ENCODE measurements around the gene IFT57. TPM values are rescaled to one million over a fixed set of nuclear protein-coding genes. Genes with fewer than 3 reads are reported as not detected.

Gene IFT57
- total RNA-seq, 1 donor, result 47.6 TPM

DNA sequence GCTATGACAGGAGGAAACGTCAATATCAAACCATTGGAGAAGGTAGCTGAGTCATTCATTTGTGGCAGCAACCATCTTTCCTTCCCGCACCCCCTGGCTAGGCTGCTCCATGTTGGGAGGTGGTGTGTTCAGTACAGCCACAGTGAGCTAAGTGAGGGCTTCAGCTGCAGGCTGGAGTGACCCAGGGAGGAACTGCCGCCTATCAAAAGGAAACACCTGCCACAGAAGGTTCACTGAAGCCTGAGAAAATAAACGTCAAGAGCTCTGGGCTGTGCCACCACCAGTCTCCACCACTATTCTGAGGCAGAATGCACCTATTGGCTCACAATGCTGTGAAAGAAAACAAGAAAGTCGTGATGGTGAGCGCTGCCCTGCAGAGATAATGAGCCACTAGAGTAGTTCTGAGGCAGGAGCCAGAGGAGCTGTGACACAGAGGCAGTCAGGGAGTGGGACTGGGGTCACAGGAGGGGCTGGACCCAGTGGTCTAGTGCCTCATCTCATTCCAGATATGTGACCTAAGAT, 96.6 kb downstream of the IFT57 start:
- TF ChIP-seq, protein P1, sequence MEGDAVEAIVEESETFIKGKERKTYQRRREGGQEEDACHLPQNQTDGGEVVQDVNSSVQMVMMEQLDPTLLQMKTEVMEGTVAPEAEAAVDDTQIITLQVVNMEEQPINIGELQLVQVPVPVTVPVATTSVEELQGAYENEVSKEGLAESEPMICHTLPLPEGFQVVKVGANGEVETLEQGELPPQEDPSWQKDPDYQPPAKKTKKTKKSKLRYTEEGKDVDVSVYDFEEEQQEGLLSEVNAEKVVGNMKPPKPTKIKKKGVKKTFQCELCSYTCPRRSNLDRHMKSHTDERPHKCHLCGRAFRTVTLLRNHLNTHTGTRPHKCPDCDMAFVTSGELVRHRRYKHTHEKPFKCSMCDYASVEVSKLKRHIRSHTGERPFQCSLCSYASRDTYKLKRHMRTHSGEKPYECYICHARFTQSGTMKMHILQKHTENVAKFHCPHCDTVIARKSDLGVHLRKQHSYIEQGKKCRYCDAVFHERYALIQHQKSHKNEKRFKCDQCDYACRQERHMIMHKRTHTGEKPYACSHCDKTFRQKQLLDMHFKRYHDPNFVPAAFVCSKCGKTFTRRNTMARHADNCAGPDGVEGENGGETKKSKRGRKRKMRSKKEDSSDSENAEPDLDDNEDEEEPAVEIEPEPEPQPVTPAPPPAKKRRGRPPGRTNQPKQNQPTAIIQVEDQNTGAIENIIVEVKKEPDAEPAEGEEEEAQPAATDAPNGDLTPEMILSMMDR (IDR thresholded peaks at IDR 0.05; ENCODE audit: insufficient read depth, low read length), result no peak
- no peak overlapping the region for H3K4me3 ChIP-seq (ENCODE audit: low read depth, low read length)
- no peak for DNase-seq (ENCODE audit: low read depth)

DNA sequence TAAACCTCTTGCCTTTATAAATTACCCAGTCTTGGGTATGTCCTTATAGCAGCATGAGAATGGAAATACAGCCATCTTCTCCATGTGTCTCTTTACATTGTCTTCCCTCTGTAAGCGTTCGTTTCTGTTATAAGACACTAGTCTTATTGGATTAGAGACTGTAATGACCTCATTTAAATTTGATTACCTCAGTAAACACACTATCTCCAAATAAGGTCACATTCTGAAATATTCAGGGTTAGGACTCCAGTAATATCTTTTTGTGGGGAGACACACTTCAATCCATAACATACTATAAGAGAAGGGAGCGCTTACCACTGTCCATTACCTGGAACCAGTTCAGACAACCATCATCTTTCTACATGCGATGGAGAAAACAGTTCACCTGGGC, 97.1 kb downstream of the IFT57 start:
- H3K4me3 ChIP-seq (ENCODE audit: low read depth, low read length), result no peak overlapping the region
- TF ChIP-seq, protein P1 (IDR thresholded peaks at IDR 0.05; ENCODE audit: insufficient read depth, low read length), result no peak
- DNase-seq (ENCODE audit: low read depth), result no peak

DNA sequence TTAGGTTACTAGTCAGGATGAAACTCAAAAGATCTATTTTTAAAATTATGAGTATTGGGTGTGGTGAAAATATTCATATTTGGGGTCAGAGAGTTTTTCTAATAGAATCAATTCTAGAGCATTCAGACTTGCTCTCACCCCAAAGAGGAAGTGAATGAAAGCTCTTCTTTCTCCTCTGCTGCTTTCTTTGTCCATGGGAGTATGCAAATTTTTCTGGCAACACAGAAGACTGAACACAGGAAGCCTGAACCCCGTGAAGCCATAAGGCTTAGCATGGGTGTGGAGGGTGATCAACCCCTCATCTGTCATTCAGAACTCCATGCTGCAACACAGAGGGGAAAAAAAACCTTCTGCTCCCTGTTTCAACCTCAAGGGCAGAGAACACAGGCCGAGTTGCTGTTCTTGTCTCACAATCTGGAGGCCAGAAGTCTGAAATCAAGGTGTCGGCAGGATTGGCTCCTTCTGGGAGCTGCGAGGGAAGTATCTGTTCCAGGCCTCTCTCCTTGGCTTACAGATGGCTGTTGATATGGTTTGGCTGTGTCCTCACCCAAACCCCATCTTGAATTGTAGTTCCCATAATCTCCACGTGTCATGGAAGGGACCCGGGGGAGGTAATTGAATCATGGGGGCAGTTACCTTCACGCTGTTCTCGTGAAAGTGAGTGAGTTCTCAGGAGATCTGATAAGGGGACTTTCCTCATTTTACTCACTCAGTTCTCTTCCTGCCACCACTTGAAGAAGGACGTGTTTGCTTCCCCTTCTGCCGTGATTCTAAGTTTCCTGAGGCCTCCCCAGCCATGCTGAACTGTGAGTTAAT, 97.7 kb downstream of the IFT57 start:
- H3K4me3 ChIP-seq (ENCODE audit: low read depth, low read length), result no peak overlapping the region
- TF ChIP-seq, protein P1 (IDR thresholded peaks at IDR 0.05; ENCODE audit: insufficient read depth, low read length), result no peak
- no peak for DNase-seq (ENCODE audit: low read depth)

DNA sequence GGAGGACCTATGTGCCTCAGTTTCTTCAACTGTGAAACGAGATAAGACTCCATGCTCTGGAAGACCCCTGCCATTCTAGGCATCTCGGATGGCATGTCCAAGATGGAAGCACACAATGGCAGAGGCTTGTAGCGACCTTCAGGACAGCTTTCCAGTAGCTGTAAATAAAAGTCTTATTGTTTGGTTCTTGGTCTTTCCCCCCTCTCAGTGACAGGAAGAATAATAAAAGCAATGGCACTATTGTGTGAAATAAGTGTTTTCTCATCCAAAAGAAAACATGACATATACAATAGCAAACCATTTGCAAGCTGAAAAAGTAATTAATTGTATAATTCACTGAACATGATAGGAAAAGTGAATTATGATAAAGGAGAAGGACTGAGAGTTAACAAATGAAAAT, 98.9 kb downstream of the IFT57 start:
- TF ChIP-seq, protein P1 (IDR thresholded peaks at IDR 0.05; ENCODE audit: insufficient read depth, low read length), result no peak
- DNase-seq (ENCODE audit: low read depth), result no peak
- H3K4me3 ChIP-seq (ENCODE audit: low read depth, low read length), result no peak overlapping the region

DNA sequence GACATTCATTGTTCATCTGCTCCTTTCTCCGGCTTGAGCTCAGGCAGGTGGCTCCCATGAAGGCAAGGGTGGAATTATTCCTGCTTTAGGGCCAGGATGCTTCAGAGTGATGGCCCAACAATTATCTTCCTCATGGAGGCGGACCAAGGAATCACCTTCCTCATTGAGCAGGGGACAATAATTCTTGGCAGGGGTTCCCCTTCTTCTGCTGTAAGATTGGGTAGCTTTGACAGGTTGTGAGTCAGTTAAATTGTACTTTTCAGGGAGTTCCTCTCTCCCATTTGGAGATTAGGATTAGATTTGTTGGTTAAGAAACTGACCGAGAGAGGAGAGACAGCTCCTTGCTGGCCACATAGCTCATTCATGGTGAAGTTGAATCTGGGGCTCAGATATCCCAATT, 99.9 kb downstream of the IFT57 start:
- H3K4me3 ChIP-seq (ENCODE audit: low read depth, low read length), result no peak overlapping the region
- TF ChIP-seq, protein P1 (IDR thresholded peaks at IDR 0.05; ENCODE audit: insufficient read depth, low read length), result no peak
- no peak for DNase-seq (ENCODE audit: low read depth)

DNA sequence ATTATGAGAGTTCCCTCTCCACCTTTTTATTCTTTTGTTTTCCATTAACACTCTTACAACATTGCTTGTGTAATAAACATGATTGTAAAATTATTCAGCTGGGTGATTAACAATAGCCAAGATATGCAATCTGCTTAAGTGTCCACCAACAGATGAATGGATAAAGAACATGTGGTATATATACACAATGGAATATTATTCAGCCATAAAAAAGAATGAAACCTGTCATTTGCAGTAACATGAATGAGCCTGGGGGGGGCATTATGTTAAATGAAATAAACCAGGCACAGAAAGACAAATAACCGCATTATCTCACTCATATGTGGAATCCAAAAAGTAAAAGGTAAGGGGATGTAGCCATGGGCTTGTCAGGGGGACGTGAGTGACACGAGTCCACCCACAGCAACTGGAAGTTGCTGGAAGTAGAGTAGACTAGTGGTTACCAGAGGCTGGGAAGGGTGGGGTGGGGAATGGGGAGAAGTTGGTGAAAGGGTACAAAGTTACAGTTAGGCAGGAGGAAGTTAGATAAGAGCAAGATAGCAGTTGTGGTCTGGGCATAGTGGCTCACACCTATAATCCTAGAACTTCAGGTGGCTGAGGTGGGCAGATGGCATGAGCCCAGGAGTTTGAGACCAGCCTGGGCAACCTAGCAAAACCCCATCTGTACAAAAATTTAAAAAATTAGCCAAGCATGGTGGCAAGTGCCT, 102.7 kb downstream of the IFT57 start:
- H3K4me3 ChIP-seq (ENCODE audit: low read depth, low read length), result no peak overlapping the region
- TF ChIP-seq, protein P1 (IDR thresholded peaks at IDR 0.05; ENCODE audit: insufficient read depth, low read length), result no peak
- DNase-seq (ENCODE audit: low read depth), result no peak

All from fibroblast of the aortic adventitia (primary cell).